GM19463 (cell line): ENCODE measurements around the gene MEI1.

Experiments used
- ATAC-seq: cut with Tn5 transposase; IDR thresholded peaks from one replicate; pipeline ENCODE4 v1.9.1; 2021; ENCODE audit warnings: mild to moderate bottlenecking, moderate library complexity; ENCODE audit not compliant: unreplicated experiment

MEI1 gene

GRCh38 chr22:41838842-41839618, 139.7 kb downstream of the MEI1 start:
- ATAC-seq: no peak

- ATAC-seq: no peak
Measured at GRCh38 chr22:41840216-41840615, 140.9 kb downstream of the MEI1 start.

GRCh38 chr22:41841085-41841712, 141.9 kb downstream of the MEI1 start:
- no peak for ATAC-seq

GRCh38 chr22:41842996-41843970, 144.0 kb downstream of the MEI1 start:
- ATAC-seq: no peak

- ATAC-seq: no peak
Measured at GRCh38 chr22:41844036-41844435, 144.7 kb downstream of the MEI1 start.

- ATAC-seq: no peak
Measured at GRCh38 chr22:41844513-41844912, 145.2 kb downstream of the MEI1 start.

- ATAC-seq: no peak
Measured at GRCh38 chr22:41845380-41846267, 146.3 kb downstream of the MEI1 start.

GRCh38 chr22:41846268-41846987, 147.1 kb downstream of the MEI1 start:
- ATAC-seq: no peak

GRCh38 chr22:41847300-41847699, 148.0 kb downstream of the MEI1 start:
- no peak for ATAC-seq

GRCh38 chr22:41848468-41848867, 149.2 kb downstream of the MEI1 start:
- ATAC-seq: no peak
